ENCODE data around the gene HDAC5.
A peak's percentile ranks its signal among the peaks of the same experiment; 100 is the strongest.

The HDAC5 gene

DNA sequence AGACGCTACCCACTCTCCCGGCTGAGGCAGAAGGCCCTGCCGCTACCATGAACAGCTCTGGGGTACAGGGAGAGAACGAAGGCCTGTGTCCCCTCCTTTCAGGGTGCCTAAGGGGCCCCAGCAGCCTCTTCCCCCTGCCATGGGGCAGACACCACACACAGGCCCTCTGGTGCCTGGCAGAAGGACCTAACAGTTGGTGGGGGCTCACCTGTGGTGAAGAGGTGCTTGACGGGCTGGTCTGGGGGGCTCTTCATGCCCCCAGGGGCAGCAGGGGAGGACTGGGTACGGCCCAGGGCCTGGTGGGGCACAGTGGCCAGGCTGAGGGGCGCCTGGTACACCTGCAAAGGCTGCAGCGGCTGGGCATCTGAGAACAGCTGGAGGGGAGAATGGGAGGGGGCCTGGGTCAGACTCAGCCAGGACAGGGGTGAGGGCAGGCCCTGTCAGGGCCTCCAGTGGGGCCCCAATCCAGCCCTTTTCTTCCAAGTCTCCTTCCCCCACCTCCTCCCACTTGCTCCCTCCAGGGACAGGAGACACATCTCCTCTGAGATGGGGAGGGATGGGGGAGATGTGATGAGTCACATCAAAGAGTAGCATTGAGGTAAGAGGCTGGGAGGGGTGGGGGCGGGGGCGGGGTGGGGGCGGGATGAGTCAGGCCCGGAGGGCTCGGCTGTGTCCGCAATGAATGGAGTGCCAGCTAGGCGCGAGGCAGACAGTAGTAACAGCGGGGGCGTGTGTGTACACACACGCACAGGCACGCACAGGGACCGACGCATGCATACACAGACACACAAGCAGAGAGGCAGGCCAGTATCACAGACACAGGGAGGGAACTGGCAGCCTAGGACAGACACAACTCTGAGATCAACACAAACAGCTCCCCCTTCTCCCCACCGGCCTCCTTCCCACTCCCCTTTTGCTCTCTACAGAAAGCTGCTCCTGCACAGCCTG is 36.8 kb downstream of the HDAC5 start:
- DNase-seq (ENCODE audit: low spot score): peak; percentile 67

DNA sequence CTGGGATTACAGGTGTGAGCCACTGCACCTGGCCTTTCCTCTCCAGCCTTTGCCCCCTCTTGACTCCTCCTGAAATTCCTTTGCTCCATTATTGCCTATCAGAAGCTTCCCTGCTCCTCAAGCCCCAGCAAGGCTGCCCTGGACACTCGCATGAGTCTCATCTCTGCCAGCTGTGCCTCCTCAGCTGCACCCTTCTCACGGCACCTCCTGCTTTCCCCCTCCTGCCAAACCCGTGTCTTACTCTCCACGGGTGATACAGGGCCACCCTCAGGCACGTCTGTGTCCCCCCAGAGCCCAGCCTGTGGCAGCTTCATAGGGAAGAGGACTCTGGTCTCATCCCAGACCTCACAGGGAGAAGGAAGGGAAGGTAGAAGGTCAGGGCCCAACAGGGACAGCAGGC is 37.5 kb downstream of the HDAC5 start:
- DNase-seq (ENCODE audit: low spot score): no peak

DNA sequence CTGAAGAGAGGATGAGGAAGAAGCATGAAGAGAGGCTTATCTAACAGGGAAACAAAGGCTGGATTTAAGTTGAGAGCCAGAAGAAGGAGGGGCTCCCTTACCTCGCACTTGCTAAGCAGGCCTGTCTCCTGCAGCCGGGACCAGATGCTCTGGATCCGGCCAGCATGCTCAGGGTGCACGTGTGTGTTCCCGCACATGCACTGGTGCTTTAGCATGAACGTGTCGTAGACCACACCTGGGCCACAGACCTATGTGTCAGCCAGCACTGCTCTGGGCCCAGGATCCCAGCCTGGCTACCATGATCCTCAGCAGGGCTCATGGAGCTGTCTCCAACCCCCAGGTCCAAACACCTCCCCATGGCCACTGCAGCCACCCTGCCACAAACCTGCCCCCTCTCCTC is 38.5 kb downstream of the HDAC5 start:
- no peak for DNase-seq (ENCODE audit: low spot score)

DNA sequence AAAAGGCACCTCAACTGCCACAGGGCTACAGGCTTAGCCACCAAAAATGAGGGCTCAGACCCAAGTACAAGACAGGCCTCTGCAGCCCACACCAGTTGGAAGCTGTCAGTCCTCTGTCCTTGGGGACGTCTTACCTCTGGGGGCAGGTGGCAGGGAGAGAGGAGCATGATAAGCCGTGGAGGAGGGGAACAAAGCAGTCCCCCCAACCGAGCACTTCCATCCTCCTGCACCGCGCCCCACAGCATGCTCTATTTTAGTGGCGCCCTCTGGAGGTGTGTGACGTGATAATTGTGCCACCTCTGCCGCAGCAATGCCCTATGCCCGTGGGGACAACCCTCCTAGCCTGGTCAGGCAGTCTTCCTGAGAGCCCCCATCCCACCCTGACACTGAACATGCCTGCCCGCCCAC is 39.3 kb downstream of the HDAC5 start:
- DNase-seq (ENCODE audit: low spot score): no peak

DNA sequence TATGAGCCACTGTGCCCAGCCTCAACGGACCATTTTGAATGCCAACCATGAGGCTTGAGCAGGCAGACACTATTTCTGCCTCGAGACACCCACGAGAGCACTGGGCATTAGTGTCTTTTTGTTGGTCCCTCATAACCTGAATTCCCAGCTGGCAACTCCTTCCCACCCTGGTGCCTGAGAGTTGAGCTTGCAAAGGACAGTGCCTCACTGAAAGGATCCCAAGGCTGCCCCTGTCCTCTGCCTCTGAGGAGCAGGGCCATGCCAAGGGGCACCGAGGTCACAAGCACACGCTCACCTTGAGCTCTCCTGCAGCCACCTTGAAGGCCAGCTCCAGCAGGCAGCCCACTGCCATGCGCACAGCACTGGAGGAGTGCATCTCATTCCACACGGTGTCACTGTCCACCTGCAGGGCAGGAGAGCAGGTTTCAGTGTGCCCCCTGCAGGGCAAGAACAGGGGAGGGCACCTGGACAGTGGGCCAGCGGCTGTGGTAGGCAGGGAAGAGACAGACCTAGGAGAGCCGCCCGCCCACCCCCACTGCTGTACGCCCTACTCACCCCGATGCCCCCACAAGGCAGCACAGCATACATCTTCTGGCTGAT is 40.1 kb downstream of the HDAC5 start:
- no peak for DNase-seq (ENCODE audit: low spot score)

DNA sequence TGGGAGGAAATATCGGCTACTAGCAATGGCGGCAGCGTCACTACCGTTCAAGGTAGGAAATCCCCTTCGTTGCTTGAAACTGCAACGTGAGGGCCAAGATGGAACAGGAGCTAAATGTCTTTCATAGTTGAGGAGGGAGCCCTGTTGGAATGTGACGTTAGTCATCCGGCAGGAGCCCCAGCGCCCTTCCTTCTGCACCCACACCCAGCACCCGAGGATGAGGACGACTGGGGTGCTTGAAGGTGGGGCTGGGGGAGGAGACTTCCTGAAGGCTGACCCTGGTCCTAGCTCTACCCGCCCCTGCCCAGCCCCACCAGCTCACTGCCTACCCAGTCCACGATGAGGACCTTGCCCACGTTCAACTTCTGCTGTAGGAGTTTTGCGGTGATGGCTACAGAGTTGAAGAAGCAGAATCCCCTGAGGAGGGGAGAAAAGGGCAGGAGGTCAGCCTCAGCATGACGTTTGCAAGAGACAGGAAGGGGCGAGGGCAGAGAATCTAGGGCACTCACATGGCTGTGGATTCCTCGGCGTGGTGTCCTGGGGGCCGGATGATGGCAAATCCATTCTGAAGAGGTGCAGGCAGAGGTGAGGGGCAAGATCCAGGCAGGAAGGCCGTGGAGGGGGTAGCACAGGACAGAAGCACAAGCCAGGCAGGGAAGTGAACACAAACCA is 41.0 kb downstream of the HDAC5 start:
- no peak for DNase-seq (ENCODE audit: low spot score)

DNA sequence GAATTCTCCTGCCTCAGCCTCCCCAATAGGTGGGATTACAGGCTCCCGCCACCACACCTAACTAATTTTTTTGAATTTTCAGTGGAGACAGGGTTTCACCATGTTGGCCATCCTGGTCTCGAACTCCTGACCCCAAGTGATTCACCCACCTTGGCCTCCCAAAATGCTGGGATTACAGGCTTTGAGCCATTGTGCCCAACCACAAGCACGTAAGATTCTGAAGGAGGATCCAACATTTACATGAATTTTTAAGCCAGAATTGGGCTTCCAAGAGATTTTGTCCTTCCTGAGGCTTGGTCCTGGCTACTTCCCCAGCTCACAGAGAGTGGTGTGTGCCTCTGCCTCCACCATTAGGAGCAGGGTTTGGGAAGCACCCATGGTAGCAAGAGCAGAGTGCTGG is 41.8 kb downstream of the HDAC5 start:
- no peak for DNase-seq (ENCODE audit: low spot score)

DNA sequence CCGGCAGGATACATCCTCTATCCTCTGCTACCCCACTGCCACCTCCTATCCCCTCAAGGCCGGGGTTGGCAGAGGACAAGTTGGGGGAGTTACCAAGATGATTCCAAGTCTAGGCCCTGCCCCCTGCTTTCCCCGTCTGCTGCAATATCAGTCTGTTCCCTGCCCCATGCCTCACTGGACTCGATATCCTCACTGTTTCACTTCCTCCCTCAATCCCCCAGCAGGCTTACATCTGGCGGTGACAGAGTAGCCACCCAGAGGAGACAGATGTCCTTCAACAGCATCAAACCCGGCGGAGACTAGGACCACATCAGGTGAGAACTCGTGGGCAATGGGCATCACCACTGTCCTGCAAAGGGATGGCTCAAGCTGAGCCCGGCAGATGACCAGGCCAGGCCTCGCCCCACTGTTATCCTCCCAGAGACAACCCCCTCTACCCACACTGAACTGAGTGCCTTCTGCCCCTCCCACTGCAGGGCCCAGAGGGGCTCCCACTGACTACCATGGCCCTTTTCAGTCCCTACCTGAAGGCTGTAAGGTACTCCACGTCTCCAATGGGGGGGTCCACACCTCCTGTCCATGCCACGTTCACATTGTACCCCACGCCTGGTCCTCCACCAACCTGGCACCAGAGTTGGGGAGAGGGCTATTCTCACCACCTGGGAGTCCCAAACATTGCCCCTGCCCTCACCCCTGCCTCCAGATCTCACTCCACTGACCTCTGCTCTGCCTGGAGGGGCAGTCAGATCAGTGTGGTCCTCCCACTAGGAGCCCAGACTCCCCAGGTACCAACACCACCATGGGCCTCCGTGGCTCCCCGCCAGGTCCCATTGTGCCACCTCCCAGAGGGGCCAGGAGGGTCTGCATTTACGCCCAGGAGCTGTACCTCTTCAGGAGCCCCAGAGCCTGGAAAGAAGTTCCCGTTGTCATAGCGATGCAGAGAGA is 43.3 kb downstream of the HDAC5 start:
- no peak for DNase-seq (ENCODE audit: low spot score)

DNA sequence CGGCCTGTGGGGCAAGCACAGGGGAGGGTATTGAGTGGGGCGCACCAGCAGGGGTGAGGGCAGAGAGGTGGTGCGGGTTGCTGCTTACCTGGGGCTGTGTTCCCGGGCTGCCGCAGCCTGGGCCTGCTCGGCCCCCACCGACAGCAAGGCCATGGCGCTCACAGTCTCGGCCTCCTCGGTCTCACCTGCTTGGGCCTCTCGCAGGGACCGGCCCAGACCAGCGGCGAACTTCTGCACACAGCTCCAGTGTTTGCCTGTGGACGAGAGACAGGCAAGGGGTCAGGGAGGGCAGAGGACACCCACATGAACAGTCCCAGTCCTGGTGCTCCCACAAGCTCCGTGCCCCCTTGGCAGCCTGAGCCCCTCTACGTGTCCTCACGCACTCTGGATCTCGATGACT is 45.0 kb downstream of the HDAC5 start:
- no peak for DNase-seq (ENCODE audit: low spot score)

DNA sequence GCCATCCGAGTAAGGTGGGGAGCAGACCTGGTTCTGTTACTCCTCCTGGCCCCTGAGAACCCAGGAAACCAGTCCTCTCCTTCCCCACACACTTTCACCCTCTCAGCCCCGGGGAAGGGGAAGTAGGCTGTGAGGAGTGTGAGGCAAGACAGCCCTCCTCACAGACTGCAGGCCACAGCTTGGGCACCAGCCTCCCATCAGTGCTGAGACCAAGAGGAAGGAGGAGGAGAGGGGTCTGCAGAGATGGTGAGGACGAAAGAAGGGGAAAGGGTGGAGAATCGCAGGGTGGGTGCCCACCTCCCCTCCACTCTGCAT is 45.9 kb downstream of the HDAC5 start:
- no peak for DNase-seq (ENCODE audit: low spot score)

DNA sequence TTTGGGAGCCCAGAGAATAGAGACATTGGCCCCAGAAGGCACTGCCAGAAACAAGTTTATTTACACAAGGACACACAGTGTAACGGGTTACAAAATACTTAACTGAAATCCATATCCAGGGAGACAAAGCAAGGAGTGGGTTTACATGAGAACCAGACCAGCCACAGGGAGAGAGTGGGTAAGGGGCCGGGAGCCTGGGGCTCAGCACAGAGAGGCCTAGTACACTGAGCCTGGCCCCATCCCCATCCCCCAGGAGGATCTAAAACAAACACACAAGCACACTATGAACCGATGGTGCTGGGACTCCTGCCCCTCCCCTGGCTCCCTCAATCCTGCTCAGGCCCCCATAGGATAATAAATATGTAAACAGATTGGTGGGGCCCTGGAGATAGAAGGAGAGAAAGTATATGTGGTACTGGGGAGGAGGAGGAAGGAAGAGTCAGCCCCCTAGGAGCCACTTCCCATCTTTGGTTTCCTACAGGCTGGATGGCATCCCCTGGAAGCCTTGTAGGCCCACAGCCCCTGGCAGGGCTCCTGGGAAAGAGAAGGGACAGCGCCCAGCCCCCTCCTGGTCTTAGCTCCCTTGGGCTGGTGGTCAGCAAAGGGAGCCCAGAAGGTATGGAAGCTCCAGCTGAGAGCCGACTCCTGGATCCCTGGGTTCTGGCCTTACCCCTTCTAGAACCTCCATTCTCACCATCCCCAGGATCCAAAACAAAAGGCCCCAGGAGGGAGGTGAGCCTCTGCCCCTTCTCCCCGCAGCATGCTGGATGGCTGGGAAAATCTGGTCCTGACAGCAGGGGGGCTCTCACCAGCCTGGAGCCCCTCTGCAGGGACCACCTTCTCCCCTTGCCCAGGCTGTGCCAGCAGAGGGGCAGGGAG is 46.5 kb downstream of the HDAC5 start:
- no peak for DNase-seq (ENCODE audit: low spot score)

DNA sequence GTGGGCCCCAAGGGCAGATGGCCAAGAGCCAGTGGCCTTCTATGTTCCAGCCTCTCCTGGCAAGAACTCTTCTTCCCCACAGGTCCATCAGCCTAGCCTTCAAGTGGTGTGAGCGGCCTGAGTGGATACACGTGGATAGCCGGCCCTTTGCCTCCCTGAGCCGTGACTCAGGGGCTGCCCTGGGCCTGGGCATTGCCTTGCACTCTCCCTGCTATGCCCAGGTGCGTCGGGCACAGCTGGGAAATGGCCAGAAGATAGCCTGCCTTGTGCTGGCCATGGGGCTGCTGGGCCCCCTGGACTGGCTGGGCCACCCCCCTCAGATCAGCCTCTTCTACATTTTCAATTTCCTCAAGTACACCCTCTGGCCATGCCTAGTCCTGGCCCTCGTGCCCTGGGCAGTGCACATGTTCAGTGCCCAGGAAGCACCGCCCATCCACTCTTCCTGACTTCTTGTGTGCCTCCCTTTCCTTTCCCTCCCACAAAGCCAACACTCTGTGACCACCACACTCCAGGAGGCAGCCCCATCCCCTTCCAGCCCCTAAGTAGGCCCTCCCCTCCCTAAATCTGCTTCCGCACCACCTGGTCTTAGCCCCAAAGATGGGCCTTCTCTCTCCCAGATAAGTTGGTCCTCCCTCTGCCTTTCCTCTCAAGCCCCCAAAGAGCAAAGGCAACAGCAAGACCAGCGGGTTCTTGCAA is 47.7 kb downstream of the HDAC5 start:
- DNase-seq (ENCODE audit: low spot score): no peak

DNA sequence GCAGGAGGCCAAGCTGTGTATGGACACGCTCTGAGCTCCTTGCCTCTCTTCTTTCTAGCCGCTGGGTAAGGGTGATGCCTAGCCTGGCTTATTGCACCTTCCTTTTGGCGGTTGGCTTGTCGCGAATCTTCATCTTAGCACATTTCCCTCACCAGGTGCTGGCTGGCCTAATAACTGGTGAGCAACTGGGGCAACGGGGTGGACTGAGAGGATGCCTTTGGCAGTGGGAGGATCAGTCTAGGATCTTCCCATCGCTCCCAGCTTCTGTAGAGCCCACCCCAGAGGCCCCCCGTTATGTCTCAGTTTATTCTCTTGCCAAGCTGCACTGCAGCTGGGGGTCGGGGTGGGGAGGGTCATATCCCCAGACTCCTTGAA is 48.5 kb downstream of the HDAC5 start:
- no peak for DNase-seq (ENCODE audit: low spot score)

DNA sequence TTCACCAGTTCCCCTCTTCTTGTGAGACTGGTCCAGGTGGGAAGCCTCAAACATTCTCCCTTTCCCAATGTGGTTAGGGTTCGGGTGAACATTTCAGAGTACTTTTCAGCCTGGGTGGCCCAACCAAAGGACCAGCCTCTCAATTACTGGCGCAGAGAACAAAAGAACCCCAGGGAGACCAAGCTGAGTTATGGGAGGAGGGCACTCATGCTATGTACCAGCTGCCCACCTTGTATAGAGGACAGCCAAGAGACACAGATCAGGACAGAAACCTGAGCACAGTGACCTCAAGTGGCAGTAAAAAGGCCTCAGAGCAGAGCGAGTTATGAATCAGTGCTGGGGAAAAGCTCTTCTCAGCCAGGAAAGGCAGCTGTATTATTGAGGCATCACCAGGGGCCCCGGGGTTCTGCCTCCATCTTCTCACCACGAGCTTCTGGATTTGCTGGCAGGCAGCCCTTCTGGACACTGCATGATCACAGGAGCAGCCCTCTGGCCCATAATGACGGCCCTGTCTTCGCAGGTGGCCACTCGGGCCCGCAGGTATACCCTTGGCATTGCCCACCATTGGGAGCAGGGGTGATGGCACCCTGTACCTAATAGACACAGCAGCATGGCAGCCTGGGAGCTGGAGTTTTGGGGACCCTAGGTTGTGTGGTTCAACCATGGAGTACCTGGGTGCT is 49.1 kb downstream of the HDAC5 start:
- DNase-seq (ENCODE audit: low spot score): no peak

DNA sequence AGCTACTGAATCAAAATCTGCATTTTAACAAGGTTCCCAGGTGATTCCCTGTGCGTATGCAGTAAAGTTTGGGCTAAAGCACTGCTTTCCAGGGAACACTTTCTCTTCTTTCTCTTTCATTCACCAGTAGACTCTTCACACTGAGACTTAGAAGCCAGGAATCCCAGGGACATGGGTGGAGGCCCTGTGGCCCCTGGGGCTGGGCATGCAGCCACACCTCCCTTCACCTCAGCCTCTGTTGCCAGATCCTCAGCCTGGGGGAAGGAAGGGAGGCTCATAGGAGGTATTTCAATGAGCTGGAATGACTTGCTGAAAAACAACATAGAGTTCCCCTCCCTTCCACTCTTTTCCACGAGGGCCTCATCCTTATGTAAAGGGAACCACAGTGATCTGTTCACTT is 51.7 kb downstream of the HDAC5 start:
- no peak for DNase-seq (ENCODE audit: low spot score)

DNA sequence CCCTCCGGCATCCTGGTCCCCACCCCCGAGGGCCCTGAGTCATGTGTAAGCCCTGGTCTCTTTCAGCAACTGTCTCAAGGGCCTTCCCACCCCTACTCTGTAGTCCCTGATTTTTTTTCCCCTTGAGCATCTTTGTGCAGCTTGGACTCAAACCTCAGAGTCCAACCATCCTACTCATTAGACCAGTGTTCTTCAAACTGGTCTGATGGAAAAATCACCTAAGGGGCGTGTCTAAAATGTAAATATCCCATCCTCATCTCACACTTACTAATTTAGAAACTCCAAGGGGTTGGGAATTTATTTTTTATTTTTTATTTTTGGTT is 52.3 kb downstream of the HDAC5 start:
- DNase-seq (ENCODE audit: low spot score): no peak

DNA sequence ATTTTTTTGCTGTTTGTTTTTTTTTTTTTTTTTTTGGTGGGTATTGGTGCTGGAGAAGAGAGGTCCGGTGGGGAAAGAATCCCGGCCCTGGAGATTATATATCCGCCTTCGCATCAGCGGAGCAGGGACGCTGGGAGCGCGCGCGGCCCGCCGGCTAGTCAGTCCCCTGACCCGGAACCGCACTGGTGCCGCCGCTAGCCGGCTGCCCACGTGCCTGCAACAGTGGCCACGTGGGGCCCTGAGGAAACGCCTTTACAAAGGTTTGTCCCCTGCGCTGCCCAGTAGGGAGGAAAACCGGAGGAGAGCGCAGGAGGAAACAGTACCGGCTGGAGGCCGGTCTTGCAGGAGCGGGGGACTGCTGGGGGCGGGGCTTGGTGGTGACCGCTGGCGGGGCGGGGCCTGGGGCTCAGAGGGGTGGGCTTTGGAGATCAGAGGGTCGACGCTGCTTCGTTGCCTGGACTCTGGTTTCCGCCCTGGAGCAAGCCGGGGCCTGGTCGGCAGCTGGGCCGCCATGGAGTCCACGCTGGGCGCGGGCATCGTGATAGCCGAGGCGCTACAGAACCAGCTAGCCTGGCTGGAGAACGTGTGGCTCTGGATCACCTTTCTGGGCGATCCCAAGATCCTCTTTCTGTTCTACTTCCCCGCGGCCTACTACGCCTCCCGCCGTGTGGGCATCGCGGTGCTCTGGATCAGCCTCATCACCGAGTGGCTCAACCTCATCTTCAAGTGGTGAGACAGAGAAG is 52.8 kb downstream of the HDAC5 start, which contains the start of gene G6PC3:
G6PC3 (plus strand) TSS at position 281 of the 743 bp plus-strand sequence; CDS start at position 512, 231 bp downstream.
- peak; percentile 98 for DNase-seq (ENCODE audit: low spot score)

DNA sequence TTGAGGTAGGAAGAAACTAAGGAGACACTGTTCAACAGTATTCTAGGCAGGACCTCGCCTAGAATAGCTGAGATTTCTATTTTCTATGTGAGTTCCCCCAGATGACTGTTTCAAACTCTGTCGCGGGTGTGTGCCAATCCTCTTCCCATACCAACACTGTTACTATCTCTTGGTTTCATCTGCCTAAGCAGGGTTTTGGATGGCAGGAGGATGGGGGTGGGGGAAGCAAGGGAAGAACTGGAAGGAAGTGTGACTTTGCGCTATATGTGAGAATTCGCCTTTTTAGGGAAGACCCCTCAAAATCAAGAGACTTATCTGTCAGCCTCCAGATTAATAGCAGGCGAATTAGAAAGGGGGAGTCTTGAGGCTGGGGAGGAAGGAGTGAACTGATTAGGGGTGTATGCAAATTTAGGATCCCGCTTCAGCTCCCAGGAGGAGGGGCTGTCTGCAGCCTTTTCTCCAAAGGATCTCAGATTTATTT is 53.4 kb downstream of the HDAC5 start:
- no peak for DNase-seq (ENCODE audit: low spot score)

DNA sequence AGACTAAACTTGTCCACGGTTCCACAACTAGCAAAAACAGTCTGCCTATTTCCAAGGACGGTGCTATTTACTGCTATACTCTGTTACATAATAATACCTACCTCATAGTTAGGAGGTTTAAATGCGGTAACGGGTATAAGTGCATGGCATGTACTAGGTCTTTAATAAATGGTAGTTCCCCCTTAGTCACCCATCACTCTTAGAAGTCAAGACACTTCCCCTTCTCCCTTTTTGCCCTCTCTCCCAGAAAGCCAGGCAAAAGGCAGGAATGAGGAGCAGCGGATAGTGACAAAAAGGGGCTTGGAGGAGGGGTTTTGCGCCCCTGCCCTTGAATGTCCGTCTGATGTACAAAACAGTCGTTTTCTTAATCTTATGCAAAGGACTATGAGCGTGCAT is 55.9 kb downstream of the HDAC5 start:
- no peak for DNase-seq (ENCODE audit: low spot score)
